HG03064 (cell line): ENCODE measurements around the gene LACRT.
"Not testable (repeated sequence)": the region's sequence is repeated elsewhere in the genome, so short reads cannot be mapped to it uniquely, and the experiment has no call there.

Source experiments
- ATAC-seq: cut with Tn5 transposase; IDR thresholded peaks from one replicate; pipeline ENCODE4 v1.9.1; 2021; ENCODE audit warnings: low read depth; ENCODE audit not compliant: unreplicated experiment

Gene LACRT

DNA sequence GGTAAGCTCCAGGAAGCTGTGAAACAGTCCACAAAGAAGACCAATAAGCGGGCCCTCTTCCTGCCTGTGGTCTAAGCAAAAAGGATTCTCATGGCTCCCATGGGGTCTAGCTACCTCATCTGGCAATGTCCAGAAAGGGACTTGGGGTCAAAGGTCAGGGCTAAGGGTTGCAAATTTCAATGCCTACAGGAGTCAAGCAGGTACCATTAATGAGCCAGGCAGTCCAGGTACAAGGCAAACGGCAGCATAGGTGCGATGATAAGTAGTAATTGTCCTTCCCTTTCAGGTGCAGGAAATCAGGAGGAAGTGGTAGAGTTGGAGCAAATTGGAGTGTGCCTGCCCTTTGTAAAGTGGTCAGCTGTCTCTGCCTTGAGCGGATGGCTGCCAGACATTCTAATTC is 6.4 kb upstream of the LACRT start:
- ATAC-seq: no peak

- ATAC-seq: not testable (repeated sequence)
Observed at GRCh38 chr12:54639112-54639511, 4.4 kb upstream of the LACRT start.

- no peak for ATAC-seq
Observed at GRCh38 chr12:54631988-54632728, 2.5 kb downstream of the LACRT start.

DNA sequence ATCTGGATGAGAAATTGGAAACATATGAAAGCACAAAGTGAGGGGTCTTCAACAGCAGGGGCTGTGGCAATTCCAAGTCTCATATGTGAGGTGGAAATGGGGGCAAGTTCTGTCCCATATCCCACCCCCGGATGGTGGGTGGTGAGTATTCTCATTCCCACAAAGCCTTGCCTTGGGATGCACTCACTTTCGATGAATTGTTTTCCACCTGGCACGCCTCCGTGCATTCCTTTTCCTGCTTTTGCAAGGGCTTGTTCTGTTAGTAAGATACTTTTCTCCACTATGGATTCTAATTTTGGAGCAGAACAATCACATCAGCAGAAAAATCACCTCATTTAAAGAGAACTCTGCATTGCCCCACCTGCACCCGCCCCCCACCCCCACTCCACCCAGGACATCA is 3.1 kb downstream of the LACRT start:
- ATAC-seq: no peak

DNA sequence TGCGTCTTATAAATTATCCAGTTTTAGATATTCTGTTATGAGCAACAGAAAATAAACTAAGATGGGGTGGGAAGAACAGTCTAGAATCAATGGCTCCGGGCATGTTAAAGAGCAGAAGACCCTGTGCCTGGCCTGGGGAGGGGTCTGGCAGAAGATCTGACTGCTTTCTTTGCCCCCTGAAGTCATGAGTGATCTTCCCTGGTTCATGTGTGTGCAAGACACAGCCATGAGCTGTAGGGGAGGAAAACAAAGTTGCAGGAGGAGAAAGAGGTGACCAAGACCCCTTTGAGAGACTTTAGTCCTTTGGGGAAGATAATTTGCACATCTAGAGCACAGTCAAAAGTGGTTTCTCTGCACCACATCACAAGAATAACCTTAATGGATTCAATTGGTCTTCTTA is 4.8 kb downstream of the LACRT start:
- no peak for ATAC-seq

DNA sequence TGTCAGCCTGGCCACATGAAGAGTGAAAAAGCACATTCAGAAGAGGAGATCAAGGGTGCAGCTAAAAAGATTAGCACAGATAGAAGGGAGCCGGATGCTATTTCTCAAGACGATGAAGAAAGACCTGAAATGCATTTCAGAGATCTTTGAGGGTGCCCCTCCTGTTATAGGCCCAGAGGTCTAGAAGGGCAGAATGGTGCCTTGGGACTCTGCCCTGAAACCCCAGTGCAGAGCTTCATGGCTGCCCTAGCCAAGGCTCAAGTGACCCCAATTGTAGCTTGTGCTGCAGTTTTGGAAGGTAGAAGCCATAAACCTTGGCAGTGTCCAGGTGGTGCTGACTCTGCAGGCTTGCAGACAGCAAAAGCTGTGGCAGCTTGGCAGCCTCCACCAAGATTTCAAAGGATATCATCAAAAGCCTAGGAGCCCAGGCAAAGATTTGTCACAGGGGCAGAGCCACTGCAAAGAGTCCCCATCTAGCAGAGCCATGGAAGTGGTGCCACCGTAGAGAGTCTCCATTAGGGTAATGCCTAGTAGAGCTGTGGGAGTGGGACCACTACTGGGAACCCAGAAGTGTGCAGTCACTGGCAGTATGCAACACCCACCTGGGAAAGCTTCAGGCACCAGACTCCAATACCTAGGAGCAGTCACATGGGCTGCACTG is 6.4 kb downstream of the LACRT start:
- no peak for ATAC-seq

DNA sequence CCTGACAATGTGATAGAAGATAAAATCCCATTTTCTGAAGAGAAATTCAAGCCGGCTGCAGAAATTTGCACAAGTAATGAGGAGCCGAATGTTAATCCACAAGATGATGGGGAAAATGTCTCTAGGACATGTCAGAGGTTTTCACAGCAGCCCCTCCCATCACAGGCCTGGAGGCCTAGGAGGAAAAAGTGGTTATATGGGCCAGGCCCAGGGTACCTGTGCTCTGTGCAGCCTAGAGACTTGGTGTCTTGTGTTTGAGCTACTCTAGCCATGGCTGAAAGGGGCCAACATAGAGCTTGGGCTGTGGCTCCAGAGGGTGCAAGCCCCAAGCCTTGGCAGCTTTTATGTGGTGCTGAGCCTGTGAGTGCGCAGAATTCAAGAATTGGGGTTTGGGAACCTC is 7.4 kb downstream of the LACRT start:
- no peak for ATAC-seq

DNA sequence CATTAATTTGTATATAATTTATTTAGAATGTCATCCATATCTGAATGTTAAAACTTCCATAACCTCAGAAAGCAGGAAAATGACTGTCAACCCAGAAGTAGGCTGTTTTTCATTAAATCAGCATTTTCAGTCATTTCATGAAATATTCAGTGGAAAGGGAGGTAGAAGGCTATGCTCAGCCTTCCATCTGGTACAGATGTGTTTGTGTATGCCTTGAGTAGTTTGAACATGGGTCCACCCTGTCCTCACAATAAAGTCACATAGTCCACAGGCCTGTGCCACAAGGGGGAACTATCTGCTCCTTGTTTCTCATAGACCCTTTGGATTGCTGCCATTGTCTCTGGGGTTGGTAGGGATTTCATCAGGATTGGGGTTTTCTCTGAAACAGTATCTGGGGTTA is 9.1 kb downstream of the LACRT start:
- no peak for ATAC-seq

- ATAC-seq: no peak
Observed at GRCh38 chr12:54624315-54625279, 10.1 kb downstream of the LACRT start.

DNA sequence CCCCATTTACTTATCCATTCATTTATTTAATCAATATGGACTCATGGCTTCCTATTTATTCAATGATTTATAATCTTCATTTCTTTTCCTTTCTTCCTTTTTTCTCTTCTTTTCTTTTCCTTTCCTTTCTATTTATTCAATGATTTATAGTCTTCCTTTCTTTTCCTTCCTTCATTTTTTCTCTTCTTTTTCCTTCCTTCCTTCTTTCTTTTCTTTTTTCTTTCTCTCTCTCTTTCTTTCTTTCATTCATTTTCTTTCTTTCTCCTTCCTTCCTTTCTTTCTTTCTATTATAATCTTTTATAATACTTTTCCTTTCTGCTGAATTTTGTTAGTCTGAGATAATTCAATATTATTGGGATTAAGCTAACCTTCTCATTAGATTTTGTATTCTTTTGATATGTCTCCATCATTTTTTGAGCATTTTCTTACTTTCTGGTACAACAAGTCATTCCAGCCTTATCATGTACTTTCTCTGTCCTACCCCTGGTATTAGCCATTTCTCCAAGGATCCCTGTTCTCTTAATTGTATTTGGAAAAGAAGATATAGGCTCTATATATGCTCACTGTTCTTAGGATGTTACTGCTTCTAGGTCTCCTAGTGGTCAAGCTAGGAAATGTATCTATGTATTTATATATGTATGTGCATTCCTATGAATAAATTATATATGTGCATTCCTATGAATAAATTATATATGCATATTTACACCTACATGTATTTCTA is 12.1 kb downstream of the LACRT start:
- no peak for ATAC-seq

GRCh38 chr12:54616933-54617680 is 17.6 kb downstream of the LACRT start:
- no peak for ATAC-seq

DNA sequence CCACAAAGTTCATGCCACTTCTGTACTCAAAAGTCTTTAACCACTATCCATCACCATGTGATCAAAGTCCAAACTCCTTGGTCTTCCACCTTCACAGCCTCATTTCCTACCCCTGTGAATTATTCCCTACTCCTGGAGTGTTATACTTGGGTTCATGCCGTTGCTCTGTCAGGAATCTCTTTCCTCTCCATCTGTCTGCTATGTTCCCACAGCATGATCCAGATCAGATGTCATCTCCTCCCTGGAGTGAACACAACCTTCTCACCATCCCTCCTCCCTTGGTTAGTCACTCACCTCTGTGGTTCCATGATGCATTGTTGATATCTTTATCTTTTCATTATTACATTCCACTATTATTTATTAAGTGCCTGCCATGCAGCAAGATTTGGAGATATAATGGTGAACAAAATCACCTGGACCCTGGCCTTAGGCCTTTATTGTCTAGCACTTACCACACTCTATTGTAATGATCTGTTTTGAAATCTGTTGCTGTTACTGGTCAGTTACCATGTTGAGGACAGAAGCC is 22.4 kb downstream of the LACRT start:
- ATAC-seq: no peak

DNA sequence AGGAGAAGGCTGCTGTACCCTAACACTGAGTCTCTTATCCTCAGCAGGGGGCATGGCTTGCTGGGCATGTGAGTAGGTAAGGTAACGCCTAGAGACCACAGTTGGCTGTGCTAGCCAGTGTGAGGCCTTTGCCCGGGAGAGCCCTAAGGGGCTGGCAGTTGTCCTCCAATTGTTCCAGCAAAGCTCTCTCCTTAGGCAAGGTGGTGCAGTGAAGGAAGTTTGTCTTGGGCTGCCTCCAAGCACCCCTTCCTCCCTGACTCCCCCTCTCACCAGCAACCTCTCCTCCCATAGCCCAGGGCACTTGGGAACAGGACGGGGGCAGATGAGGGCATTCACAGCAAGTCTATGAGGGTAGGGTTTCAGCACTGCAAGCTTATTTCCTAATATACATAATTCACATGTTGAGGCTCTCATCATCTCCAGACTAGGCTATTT is 23.0 kb downstream of the LACRT start:
- ATAC-seq: no peak

DNA sequence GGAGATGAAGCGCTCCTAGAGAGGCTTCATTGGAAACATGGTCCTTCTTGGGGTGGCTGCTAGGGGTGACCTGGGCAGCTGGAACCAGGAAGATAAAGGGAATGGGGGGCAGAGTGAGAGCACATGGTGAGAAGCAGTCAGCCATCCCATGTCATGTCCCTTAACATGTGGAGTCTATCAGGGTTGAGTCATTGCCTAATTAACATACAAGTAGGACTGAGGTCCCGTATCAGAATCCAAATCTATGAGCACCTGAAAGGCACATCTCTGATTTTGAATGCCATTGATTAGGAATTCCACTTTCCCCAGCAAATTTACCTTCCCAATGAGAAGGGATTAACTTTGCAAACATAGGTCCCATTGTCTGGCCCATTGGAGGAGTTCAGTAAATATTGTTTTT is 25.9 kb downstream of the LACRT start:
- ATAC-seq: no peak

- no peak for ATAC-seq
Observed at GRCh38 chr12:54608156-54608555, 26.5 kb downstream of the LACRT start.

- ATAC-seq: no peak
Observed at GRCh38 chr12:54606556-54606955, 28.1 kb downstream of the LACRT start.

GRCh38 chr12:54605138-54605970 is 29.3 kb downstream of the LACRT start:
- no peak for ATAC-seq

DNA sequence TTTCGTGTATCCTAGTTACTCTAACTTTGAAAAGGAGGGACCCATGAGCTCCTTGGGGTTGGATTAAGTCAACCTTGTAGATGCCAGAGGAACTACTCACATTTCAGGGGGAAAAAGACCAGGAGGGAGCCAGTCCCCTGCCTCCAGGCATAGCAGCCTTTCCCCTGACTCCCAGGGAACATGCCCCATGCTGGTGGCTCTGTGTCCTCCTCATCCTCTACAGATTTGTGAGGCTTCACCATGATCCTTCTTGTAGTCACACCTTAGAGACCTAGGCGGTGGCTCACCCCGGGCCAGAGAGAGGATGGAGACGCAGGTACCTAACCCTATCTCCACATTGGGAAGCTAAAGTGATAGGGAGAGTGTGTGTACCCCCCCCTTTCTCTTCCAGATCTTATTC is 30.3 kb downstream of the LACRT start:
- no peak for ATAC-seq

DNA sequence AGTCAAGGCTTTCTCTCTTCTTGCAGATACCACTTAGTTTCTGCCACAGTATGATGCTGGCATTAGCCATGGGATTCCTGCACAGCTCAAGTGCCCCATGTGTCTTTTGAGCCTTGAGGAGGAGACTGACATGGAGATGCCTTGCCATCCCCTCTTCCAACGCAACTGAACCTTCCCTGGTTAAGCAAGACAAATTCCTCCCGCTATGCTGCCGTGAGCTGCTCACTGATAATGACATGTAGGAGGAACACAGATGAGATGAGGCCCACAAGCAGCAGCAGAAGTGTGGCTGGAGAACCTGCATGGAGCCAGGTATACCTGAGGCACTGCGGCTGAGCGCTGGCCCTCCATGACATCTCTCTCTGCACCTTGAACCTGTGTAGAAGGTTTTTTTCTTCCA is 30.8 kb downstream of the LACRT start:
- no peak for ATAC-seq
